Posterior cingulate gyrus (tissue), 11 donors: ENCODE results near the gene APCDD1.
A peak's percentile ranks its signal among the peaks of the same experiment; 100 is the strongest.
"Not testable (repeated sequence)": the region's sequence is repeated elsewhere in the genome, so short reads cannot be mapped to it uniquely, and the experiment has no call there.

Experiments
- DNase-seq, 10 donors: peaks; one replicate each; pipeline versions ENCODE4 v3.0.0 to v3.0.0-alpha.2; 2020 to 2021; ENCODE audit warnings: mixed read lengths in 3 of 10
- intact Hi-C: fragments of 100-400 bp; cut with DNase I; formaldehyde crosslinking; loops from one replicate; pipeline ENCODE4 v1.15.1; 2023

The APCDD1 gene

GRCh38 chr18:10519999-10520935 lies 65.8 kb downstream of the APCDD1 start:
- intact Hi-C loops, result loop anchor here (1.0 to 5.0 kb wide), 3 partner anchors 78 to 549 kb away; no protein-coding TSS in a partner anchor
- peak; percentile 62 to 97 (median 83) for DNase-seq

DNA sequence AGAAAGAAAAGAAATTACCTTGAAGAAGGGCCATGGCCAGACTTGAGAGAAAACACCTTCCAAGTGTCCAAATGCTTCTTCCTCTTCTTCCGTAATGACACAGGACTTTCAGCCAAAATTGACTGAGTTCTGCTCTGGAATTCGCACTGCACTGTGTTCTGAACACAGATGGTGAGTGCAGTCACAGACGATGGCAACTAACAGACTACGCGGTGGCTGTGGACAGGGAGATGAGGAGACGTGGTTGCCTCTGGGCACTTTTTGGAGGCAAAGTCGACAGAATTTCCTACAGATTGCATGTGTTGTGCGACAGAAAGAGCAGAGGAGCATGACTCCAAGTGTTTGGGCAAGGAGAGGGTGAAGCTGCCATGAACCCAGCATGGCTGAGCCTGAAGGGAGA lies 67.1 kb downstream of the APCDD1 start:
- intact Hi-C loops, result no loop called here
- peak in 2 of 10 donors; percentile 18 to 80 for DNase-seq

GRCh38 chr18:10522574-10522973 lies 68.1 kb downstream of the APCDD1 start:
- intact Hi-C loops, result no loop called here
- no peak for DNase-seq

DNA sequence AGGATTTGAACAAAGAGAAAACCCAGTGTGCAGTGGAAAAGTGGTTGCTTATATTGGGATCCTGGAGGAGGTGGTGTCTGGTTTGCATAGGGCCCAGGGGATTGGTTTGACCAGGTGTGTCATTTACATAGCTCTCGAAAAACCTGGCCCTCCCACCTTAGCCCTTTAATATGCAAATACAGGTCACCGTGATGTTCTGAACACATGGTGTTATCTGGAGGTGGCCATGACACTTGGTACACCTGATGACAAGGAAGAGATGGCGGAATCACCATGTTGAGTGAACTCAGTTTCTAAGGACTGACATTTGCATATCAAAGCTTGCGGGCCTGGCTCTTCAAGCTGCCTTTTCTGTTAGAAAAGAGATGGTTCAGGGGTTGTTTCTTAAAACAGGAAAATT lies 69.1 kb downstream of the APCDD1 start:
- DNase-seq, result no peak
- intact Hi-C loops, result no loop called here

DNA sequence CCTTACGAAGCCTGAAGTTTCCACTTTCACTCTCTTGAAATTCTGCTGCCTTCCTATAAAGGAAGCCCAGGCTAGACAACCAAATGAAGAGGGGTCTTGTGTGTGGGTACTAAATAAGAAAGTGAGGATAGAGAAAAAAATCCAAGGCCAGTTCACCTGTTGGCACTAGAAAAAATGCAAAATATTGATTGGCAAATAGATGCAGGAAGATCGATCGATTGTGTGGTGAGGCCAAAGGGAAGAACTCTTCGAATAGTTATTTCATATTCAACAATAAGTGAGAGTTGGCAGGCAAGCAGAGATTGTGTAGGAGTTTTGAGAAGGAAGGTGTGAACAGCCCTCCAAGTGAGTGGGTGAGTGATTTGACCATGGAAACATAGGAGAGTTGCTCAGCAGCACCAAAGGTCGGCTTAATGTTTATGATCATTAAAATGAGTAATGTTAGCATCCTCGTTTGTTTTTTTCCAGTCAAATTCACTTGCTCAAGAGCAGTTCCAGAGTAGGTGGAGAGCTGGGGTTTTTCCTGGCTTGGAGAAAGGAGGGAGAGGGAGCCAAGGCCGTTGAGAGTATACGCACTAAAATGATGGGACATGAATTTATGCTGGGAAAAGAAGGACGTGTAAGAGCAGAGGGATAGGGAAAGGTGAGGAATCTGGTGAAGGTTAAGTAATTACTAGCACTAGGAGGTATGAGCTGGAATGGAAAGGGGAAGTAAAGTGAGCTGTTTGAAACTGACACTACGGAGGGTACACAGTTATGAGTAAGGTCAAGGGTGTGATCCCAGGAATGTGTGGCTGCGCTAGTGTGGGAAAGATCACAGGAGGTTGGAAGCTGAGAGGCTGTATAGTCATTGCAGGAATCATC lies 70.3 kb downstream of the APCDD1 start:
- no peak for DNase-seq
- intact Hi-C loops, result no loop called here

DNA sequence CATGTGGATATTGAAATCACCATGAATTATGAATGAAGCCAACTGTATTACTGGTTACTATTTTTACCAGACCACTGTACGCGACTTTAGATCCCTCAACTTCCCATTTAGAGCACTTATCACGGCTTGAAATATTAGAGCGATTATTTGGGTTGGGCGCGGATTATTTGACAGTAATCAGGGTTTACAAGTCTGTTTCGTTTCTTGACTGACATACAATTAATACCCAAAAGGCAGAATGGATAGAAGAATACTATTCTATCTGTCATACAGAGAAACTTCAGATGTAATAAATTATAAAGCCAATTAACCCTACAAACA lies 70.9 kb downstream of the APCDD1 start:
- no peak for DNase-seq
- intact Hi-C loops, result no loop called here

- intact Hi-C loops, result no loop called here
- DNase-seq, result peak; percentile 77 to 99 (median 88)
Observed at GRCh38 chr18:10525697-10526560, 71.5 kb downstream of the APCDD1 start, which contains the start of gene NAPG. NAPG (plus strand) TSS chr18:10526027; CDS start chr18:10526103, 76 bp downstream.

- intact Hi-C loops, result no loop called here
- DNase-seq, result no peak
Observed at GRCh38 chr18:10526561-10526949, 72.1 kb downstream of the APCDD1 start.

GRCh38 chr18:10528439-10528838 lies 74.0 kb downstream of the APCDD1 start:
- DNase-seq, result no peak
- intact Hi-C loops, result no loop called here

DNA sequence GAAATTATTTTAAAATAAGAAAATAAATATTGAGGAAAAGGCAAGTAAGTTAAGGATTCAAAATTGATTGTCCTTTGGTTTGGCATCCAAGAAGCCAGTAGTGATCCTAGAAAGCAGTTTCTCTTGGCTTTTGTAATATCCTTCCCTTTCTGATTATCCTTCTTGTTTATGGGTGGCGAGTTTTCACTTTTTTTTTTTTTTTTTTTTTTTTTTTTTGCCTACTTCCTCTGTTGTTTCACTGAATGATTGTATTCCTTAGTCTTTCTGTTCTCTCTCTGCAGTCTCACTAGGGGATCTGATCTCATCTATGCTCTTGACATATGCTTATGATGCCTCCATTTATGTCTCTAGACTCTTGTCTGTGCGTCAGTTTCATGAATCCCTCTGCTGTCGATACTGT lies 75.6 kb downstream of the APCDD1 start:
- intact Hi-C loops, result no loop called here
- DNase-seq, result no peak

GRCh38 chr18:10530852-10531251 lies 76.4 kb downstream of the APCDD1 start:
- no peak for DNase-seq
- intact Hi-C loops, result no loop called here

- no peak for DNase-seq
- intact Hi-C loops, result no loop called here
Observed at GRCh38 chr18:10533111-10533510, 78.7 kb downstream of the APCDD1 start.

DNA sequence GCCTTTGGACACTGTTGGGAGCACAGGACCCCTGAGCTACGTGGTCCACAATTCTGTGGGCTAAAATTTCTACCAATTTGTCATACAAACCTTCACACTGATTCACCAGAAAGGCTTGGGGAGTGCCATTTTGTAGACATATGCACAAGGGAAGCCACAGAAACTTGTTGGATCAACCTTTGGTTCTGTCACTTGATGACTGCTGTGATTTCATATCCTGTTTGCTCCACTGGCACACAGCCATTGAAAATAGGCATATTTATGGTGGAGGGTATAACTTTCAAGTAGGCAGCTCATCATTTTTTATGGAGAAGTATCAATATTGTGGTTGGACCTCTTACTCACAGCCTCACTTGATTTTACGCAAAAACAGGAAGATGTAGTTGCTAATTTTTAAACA lies 81.8 kb downstream of the APCDD1 start:
- no peak for DNase-seq
- intact Hi-C loops, result no loop called here

DNA sequence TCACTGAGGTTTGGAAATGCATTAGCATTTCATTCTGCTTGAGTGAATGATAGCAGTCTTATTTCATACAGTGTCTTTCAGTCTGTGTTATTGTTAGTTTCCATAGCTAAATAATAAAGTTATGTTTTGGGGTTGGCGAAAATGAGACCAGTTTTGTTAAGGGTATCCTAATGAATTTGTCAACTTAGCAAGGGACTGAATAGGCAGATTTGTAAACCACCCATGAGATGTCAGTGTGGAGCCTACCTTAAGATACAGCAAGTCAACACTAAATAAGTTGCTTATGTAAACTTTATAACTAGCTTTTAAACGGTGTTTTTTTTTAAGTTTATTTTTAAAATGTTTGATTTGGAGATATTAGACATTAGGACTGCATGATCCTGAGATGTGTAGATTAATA lies 83.3 kb downstream of the APCDD1 start:
- no peak for DNase-seq
- intact Hi-C loops, result no loop called here

DNA sequence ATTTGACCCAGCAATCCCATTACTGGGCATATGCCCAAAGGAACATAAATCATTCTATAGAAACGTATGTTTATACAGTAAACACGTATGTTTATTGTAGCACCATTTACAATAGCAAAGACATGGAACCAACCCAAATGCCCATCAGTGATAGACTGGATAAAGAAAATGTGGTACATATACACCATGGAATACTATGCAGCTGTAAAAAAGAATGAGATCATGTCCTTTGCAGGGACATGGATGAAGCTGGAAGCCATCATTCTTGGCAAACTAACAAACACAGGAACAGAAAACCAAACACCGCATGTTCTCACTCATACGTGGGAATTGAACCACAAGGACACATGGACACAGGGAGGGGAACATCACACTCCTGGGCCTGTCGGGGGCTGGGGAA lies 84.7 kb downstream of the APCDD1 start:
- DNase-seq, intact Hi-C loops: not testable (repeated sequence)
